ENCODE results near the gene DNAAF5. TPM values are rescaled to one million over a fixed set of nuclear protein-coding genes. Genes with fewer than 3 reads are reported as not detected.

Gene DNAAF5
- total and polyA plus RNA-seq, 12 donors = 10.4 to 30.0 (median 24.7) TPM

DNA sequence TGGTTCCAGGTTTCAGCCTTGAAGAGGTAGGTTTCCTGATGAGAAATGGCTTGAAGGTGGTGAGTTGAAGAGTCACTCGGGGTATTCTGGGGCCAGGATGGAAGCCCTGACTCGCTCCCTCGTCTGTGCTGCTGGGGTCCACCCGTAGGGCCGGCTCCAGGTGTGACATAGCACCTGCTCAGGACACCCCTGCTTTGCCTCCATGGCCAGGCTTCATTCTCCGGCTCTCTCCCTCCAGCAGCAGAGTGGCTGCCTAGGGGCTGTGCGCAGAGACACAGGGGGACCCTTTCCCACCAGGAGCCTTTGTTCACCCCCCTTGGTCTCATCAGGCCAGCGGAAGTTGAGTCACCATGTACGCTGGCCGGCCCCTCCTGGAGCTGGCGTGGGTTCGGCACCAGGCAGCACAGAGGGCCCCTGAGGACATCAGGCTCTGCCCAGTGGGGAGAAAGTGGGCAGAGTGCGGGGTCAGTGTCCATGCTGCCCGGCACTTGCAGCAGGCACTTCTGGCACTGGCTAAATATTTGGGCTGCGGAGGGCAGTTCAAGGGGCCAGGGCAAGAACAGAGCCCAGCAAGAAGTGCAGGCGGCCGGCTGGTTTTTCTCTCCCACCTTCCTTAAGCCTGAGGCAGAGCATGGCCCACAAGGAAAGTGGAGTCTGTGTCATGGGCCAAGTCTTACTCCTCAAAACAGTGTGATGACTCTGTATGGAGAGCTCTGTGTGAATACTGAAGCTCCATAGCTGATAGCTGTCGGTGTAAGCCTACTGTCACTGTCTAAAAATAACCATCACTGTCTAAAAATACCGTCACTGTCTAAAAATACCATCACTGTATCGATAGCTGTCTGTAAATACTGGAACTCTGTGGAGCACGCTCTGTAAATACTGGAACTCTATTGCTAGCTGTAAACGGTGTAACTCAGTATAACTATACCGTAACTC, 4.3 kb downstream of the DNAAF5 start:
- intact Hi-C loops (cut with DNase I) = loop anchor here in 7 of 10 donors (2.0 to 10.0 kb wide), 10 partner anchors 42 to 408 kb away; partner anchors contain the start of gene PDGFA (in 3 of the 7)
- Histone ChIP-seq H3K27me3 (no peaks in the 10 kb centered on the region), H3K4me3 (peak overlapping the region in 1 of 10 donors; percentile 15), H3K9me3 (peaks cover 0 to 15% (median 10%) of the 10 kb centered on the region in 11 donors), H3K4me1 (peaks cover 9 to 45% (median 32%) of the 10 kb centered on the region in 9 donors), H3K27ac (peak overlapping the region; percentile 58 to 94 (median 88)), H3K36me3 (peaks cover 0 to 44% (median 4%) of the 10 kb centered on the region in 9 donors)
- no peak for DNase-seq
- ATAC-seq = peak; percentile 53 to 87 (median 79)
- 59 to 69% methylated on average over 23 of the region's 23 CpGs for WGBS, 2 donors
- TF ChIP-seq CTCF (IDR thresholded peaks at IDR 0.05) = no peak

- Histone ChIP-seq H3K27ac (peak overlapping the region; percentile 33 to 94 (median 88)), H3K36me3 (peaks cover 0 to 44% (median 4%) of the 10 kb centered on the region in 9 donors), H3K4me1 (peaks cover 6 to 39% (median 26%) of the 10 kb centered on the region in 9 donors), H3K4me3 (no peak overlapping the region), H3K9me3 (peaks cover 0 to 15% (median 10%) of the 10 kb centered on the region in 11 donors), H3K27me3 (no peaks in the 10 kb centered on the region)
- intact Hi-C loops (cut with DNase I) = loop anchor here in 7 of 10 donors (2.0 to 10.0 kb wide), 10 partner anchors 41 to 409 kb away; partner anchors contain the start of gene PDGFA (in 3 of the 7)
- no peak for DNase-seq
- ATAC-seq = peak in 1 of 8 donors; percentile 1
- 74 to 80% methylated on average over 17 of the region's 17 CpGs for WGBS, 2 donors
- no peak for TF ChIP-seq CTCF (IDR thresholded peaks at IDR 0.05)
Measured at GRCh38 chr7:731440-732085, 5.1 kb downstream of the DNAAF5 start.

- peaks cover 0 to 44% (median 4%) of the 10 kb centered on the region in 9 donors for H3K36me3 ChIP-seq
- peak; percentile 58 to 66 for DNase-seq
- TF ChIP-seq CTCF (IDR thresholded peaks at IDR 0.05) = peak in 8 of 9 donors; percentile 13 to 73 (median 48)
- intact Hi-C loops (cut with DNase I) = loop anchor here in 7 of 10 donors (2.0 to 10.0 kb wide), 10 partner anchors 40 to 410 kb away; partner anchors contain the start of gene PDGFA (in 3 of the 7)
- no peak overlapping the region for H3K4me3 ChIP-seq
- peaks cover 0 to 15% (median 10%) of the 10 kb centered on the region in 11 donors for H3K9me3 ChIP-seq
- H3K27me3 ChIP-seq = no peaks in the 10 kb centered on the region
- ATAC-seq = peak; percentile 65 to 89 (median 82)
- peaks cover 6 to 39% (median 26%) of the 10 kb centered on the region in 9 donors for H3K4me1 ChIP-seq
- H3K27ac ChIP-seq = peak overlapping the region; percentile 33 to 94 (median 88)
- WGBS, 2 donors = 50 to 62% methylated on average over 17 of the region's 17 CpGs
Measured at GRCh38 chr7:732094-732541, 5.6 kb downstream of the DNAAF5 start.

GRCh38 chr7:732556-732955, 6.1 kb downstream of the DNAAF5 start:
- ATAC-seq (no peak), DNase-seq (no peak)
- peak overlapping the region in 7 of 10 donors; percentile 53 to 94 (median 90) for H3K27ac ChIP-seq
- no peaks in the 10 kb centered on the region for H3K27me3 ChIP-seq
- no peak overlapping the region for H3K4me3 ChIP-seq
- TF ChIP-seq CTCF (IDR thresholded peaks at IDR 0.05) = no peak
- peaks cover 6 to 39% (median 26%) of the 10 kb centered on the region in 9 donors for H3K4me1 ChIP-seq
- H3K9me3 ChIP-seq = peaks cover 0 to 15% (median 10%) of the 10 kb centered on the region in 11 donors
- intact Hi-C loops (cut with DNase I) = loop anchor here in 7 of 10 donors (2.0 to 10.0 kb wide), 10 partner anchors 40 to 410 kb away; partner anchors contain the start of gene PDGFA (in 3 of the 7)
- WGBS, 2 donors = 82 to 83% methylated on average over 3 of the region's 3 CpGs
- peaks cover 0 to 44% (median 4%) of the 10 kb centered on the region in 9 donors for H3K36me3 ChIP-seq

Data from heart right ventricle (tissue), 16 donors.